Brain microvascular endothelial cell (primary cell): ENCODE measurements around the gene C1orf141.
A peak's percentile ranks its signal among the peaks of the same experiment; 100 is the strongest.

ENCODE experiments used
- DNase-seq: peaks from one replicate; pipeline ENCODE4 v3.0.0-alpha.2; 2020
- H3K27ac ChIP-seq: fragments of 250-450 bp; sonication (Bioruptor Pico); 2 replicates; pipeline ENCODE4 v1.5.1; 2020; ENCODE audit warnings: mild to moderate bottlenecking, moderate library complexity
- H3K27me3 ChIP-seq: fragments of 250-450 bp; sonication (Bioruptor Pico); replicated peaks from 2 replicates; pipeline ENCODE4 v1.5.1; 2020; ENCODE audit warnings: mild to moderate bottlenecking
- H3K36me3 ChIP-seq: fragments of 250-450 bp; sonication (Bioruptor Pico); replicated peaks from 2 replicates; pipeline ENCODE4 v1.5.1; 2020; ENCODE audit warnings: mild to moderate bottlenecking
- H3K4me3 ChIP-seq: 2 replicates; pipeline ENCODE4 v1.5.1; 2011; ENCODE audit warnings: low read depth, mild to moderate bottlenecking, control low read depth, low read length, moderate library complexity
- CTCF ChIP-seq: IDR thresholded peaks from 2 replicates; pipeline ENCODE4 v1.5.1; 2011; ENCODE audit warnings: low read depth, mild to moderate bottlenecking, moderate library complexity, low read length, control low read depth, inconsistent platforms; ENCODE audit errors: missing control alignments
- in situ Hi-C: cut with HindIII; loops from 2 replicates; pipeline ENCODE4 v1.10.0; 2017; ENCODE audit warnings: low sequenced_read_pairs, low pct_ligation_motif_present

Gene C1orf141

GRCh38 chr1:67133177-67133576 is 1.6 kb downstream of the C1orf141 start:
- no peak for TF ChIP-seq CTCF
- in situ Hi-C loops: no loop called here
- H3K4me3 ChIP-seq: no peak overlapping the region
- H3K36me3 ChIP-seq: no peaks in the 10 kb centered on the region
- no peak overlapping the region for H3K27ac ChIP-seq
- H3K27me3 ChIP-seq: no peaks in the 10 kb centered on the region
- no peak for DNase-seq

GRCh38 chr1:67130673-67131072 is 4.1 kb downstream of the C1orf141 start:
- DNase-seq: no peak
- Histone ChIP-seq H3K4me3 (no peak overlapping the region), H3K27me3 (no peaks in the 10 kb centered on the region), H3K27ac (no peak overlapping the region), H3K36me3 (no peaks in the 10 kb centered on the region)
- TF ChIP-seq CTCF: no peak
- in situ Hi-C loops: no loop called here

- H3K36me3 ChIP-seq: no peaks in the 10 kb centered on the region
- in situ Hi-C loops: no loop called here
- H3K27ac ChIP-seq: no peak overlapping the region
- H3K4me3 ChIP-seq: no peak overlapping the region
- no peaks in the 10 kb centered on the region for H3K27me3 ChIP-seq
- DNase-seq: no peak
- TF ChIP-seq CTCF: no peak
These were observed 7.8 kb downstream of the C1orf141 start for GRCh38 chr1:67126974-67127373.

GRCh38 chr1:67126111-67126746 is 8.5 kb downstream of the C1orf141 start:
- Histone ChIP-seq H3K27me3 (no peaks in the 10 kb centered on the region), H3K36me3 (no peaks in the 10 kb centered on the region), H3K4me3 (no peak overlapping the region), H3K27ac (no peak overlapping the region)
- peak; percentile 25 for DNase-seq
- TF ChIP-seq CTCF: peak; percentile 43
- in situ Hi-C loops: no loop called here

GRCh38 chr1:67124455-67124854 is 10.3 kb downstream of the C1orf141 start:
- no peak for TF ChIP-seq CTCF
- Histone ChIP-seq H3K4me3 (no peak overlapping the region), H3K27me3 (no peaks in the 10 kb centered on the region), H3K36me3 (no peaks in the 10 kb centered on the region), H3K27ac (no peak overlapping the region)
- DNase-seq: no peak
- in situ Hi-C loops: no loop called here
